ENCODE results near the gene JAK2.
"Not testable (repeated sequence)": the region's sequence is repeated elsewhere in the genome, so short reads cannot be mapped to it uniquely, and the experiment has no call there.

The JAK2 gene

GRCh38 chr9:5043381-5043780, 58.3 kb downstream of the JAK2 start:
- FAIRE-seq: peak; percentile 3

DNA sequence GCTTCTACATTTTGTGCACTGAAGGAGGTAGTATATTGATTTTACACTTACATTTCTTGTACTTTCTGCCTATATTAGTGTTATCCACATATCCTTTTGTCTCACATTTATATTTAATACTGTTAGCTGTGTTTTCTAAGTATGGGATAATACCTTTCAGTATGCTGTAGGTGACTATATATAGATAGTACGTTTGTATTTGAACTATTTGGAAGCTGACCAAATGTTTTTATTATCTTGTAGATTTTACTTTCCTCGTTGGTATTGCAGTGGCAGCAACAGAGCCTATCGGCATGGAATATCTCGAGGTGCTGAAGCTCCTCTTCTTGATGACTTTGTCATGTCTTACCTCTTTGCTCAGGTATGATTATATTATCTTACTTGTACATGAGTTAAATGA, 59.1 kb downstream of the JAK2 start:
- FAIRE-seq: no peak

GRCh38 chr9:5052838-5053237, 67.8 kb downstream of the JAK2 start:
- FAIRE-seq: no peak

- FAIRE-seq: no peak
Observed at GRCh38 chr9:5062631-5063030, 77.6 kb downstream of the JAK2 start.

- no peak for FAIRE-seq
Observed at GRCh38 chr9:5072871-5073270, 87.8 kb downstream of the JAK2 start.

DNA sequence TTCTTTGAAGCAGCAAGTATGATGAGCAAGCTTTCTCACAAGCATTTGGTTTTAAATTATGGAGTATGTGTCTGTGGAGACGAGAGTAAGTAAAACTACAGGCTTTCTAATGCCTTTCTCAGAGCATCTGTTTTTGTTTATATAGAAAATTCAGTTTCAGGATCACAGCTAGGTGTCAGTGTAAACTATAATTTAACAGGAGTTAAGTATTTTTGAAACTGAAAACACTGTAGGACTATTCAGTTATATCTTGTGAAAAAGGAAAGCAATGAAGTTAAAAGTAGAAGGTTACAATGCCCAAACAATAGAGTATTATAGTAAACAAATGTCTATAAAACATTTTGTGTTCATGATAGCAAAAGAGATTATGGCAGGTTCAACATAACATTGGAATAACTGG, 88.6 kb downstream of the JAK2 start:
- FAIRE-seq: no peak

DNA sequence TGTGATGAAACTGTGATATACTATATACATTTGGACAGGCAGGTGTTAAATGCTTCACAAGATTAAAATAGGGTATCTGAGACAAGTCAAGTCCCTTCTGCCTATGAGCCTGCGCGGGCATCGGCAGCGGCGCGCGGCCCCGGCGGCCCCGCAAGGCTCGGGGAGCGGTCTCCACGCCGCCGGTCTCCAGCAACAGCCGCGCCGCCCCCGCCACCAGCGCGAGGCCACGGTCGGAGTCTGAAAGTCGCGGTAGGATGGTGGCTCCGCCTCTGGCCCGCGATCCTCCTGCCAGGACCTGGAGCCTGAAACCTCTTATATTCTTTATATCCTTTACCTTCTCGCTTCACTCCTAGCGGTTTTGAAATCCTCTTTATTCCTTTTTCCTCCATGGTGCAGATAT, 100.9 kb downstream of the JAK2 start:
- FAIRE-seq: no peak

- peak; percentile 3 for FAIRE-seq
Observed at GRCh38 chr9:5089737-5090136, 104.7 kb downstream of the JAK2 start.

GRCh38 chr9:5095795-5096194, 110.7 kb downstream of the JAK2 start:
- no peak for FAIRE-seq

DNA sequence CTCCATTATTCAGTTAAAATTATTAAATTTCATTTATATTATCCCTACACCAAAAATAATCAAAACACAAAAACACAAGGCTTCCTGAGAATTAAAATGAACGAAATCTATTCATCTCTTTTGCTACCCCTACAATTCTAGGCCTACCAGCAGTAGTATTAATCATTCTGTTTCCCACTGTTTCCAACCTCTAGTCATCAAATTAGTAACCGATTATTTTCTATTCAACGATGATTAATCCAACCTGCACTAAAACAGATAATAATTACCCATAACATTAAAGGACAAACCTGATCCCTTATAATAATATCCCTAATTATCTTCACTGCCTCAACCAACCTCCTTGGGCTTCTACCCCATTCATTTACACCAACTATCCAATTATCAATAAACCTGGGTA, 114.4 kb downstream of the JAK2 start:
- no peak for FAIRE-seq

- not testable (repeated sequence) for FAIRE-seq
Observed at GRCh38 chr9:5101127-5101526, 116.1 kb downstream of the JAK2 start.

DNA sequence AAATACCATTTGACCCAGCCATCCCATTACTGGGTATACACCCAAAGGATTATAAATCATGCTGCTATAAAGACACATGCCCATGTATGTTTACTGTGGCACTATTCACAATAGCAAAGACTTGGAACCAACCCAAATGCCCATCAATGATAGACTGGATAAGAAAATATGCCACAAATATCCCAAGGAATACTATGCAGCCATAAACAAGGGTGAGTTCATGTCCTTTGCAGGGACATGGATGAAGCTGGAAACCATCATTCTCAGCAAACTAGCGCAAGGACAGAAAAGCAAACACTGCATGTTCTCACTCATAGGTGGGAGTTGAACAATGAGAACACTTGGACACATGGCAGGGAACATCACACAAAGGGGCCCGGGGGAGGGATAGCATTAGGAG, 121.4 kb downstream of the JAK2 start:
- FAIRE-seq: not testable (repeated sequence)

GRCh38 chr9:5110867-5111681, 126.0 kb downstream of the JAK2 start:
- no peak for FAIRE-seq

GRCh38 chr9:5111696-5112095, 126.6 kb downstream of the JAK2 start:
- FAIRE-seq: no peak

GRCh38 chr9:5112109-5112592, 127.1 kb downstream of the JAK2 start:
- FAIRE-seq: no peak

DNA sequence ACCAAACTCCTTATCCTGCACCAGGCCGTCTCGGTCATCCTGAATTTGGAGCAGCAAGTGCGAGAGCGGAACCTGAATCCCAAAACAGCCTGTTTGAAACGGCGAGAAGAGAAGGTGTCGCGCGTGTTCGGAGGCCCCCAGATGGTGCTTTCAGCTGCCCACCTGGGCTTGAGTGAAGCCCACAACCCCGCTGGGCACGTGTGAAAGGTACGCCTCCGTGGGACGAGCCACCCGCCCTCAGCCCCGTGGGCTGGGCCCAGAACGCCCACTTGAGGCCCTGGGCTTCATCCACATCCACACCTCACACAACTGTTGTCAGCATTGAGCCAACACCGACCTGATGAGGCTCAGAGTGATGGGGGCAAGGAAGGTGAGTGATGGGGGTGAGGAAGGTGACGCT, 127.6 kb downstream of the JAK2 start:
- no peak for FAIRE-seq

GRCh38 chr9:5113523-5113922, 128.5 kb downstream of the JAK2 start:
- FAIRE-seq: no peak

DNA sequence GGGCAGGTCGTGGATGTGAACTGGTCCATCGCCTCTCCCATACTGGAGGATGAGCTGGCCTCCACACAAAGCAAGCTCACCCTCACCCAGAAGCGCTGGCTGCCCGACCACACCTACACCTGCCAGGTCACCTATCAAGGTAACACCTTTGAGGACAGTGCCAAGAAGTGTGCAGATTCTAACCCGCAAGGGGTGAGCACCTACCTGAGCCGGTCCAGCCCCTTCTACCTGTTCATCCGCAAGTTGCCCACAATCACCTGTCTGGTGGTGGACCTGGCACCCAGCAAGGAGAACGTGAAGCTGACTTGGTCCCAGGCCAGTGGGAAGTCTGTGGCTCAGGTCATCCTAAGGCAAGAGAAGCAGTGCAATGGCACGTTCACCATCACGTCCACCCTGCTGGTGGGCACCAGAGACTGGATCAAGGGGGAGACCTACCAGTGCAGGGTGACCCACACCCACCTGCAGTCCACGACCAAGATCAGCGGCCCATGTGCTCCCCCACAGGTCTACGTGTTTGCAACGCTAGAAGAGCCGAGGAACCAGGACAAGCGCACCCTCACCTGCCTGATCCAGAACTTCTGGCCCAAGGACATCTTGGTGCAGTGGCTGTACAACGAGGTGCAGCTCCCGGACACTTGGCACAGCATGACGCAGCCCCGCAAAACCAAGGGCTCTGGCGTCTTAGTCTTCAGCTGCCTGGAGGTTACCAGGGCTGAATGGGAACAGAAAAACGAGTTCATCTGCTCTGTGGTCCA, 129.1 kb downstream of the JAK2 start:
- no peak for FAIRE-seq

DNA sequence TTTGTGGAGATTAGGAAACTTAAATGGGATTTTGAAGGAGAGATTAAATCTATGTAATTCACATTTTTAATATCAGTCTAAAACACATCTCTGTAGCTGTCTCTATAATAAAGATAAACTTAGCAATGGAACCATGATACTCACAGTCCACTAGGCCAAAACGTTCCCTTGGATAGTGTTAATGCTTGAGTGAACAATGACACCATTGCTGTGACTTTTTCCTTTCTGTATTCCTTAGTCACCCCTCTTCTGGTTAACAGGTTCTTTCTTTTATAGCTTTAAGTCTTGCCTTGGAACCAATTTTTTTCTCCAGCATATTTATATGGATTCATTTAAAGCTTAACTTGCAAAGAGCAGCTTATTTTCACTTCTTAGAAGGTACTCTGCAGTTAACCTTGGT, 137.0 kb downstream of the JAK2 start:
- FAIRE-seq: no peak

DNA sequence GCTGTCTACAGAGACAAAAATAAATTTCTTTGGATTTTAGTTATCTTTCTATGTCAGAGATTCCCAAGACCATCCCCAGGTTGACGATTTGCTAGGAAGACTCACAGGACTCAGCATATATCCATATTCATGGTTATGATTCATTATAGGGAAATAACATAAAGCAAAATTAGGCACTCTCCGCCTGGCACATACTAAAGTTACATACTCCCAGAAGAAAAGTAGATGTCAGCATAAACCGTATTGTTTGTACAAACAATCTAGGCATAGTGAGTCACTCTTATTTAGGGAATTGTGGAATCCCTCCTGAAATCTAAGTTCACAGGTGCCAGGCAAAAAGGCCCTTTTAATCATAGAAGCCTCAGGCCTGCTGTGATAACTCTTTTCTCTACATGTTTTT, 137.4 kb downstream of the JAK2 start:
- FAIRE-seq: no peak

- FAIRE-seq: no peak
Observed at GRCh38 chr9:5140151-5140550, 155.1 kb downstream of the JAK2 start.

GRCh38 chr9:5144217-5144616, 159.1 kb downstream of the JAK2 start:
- no peak for FAIRE-seq

- FAIRE-seq: no peak
Observed at GRCh38 chr9:5146241-5146640, 161.2 kb downstream of the JAK2 start.
